Activated T-helper 2 cell treated with anti-CD3 and anti-CD28 coated beads, Interferon-gamma antibody, Interleukin-2, Interleukin-4, amounts not matched to agents 10 μg/mL and 5 μg/mL and 100 μg/mL, durations not matched to agents 14 hours and 24 hours and 36 hours (primary cell): Measurements from ENCODE around the gene DHFR. TPM values are rescaled to one million over a fixed set of nuclear protein-coding genes. Genes with fewer than 3 reads are reported as not detected.
A peak's percentile ranks its signal among the peaks of the same experiment; 100 is the strongest.

ENCODE experiments used
- DNase-seq: peaks from one replicate; pipeline ENCODE4 v3.0.0; 2021; ENCODE audit warnings: low spot score
- H3K27ac Mint-ChIP-seq: one replicate; pipeline ENCODE4 v1.8.0; 2021; ENCODE audit warnings: mixed read lengths
- H3K27me3 Mint-ChIP-seq: one replicate; pipeline ENCODE4 v1.8.0; 2021; ENCODE audit warnings: low read depth, mixed read lengths
- H3K36me3 Mint-ChIP-seq: one replicate; pipeline ENCODE4 v1.8.0; 2021; ENCODE audit warnings: low read depth, mixed read lengths
- H3K4me1 Mint-ChIP-seq: one replicate; pipeline ENCODE4 v1.8.0; 2021; ENCODE audit warnings: low read depth, mixed read lengths
- H3K4me3 Mint-ChIP-seq: one replicate; pipeline ENCODE4 v1.8.0; 2021; ENCODE audit warnings: low read depth, mild to moderate bottlenecking, moderate library complexity, mixed read lengths
- H3K9me3 Mint-ChIP-seq: one replicate; pipeline ENCODE4 v1.8.0; 2021; ENCODE audit warnings: mixed read lengths
- intact Hi-C: fragments of 100-400 bp; cut with micrococcal nuclease; formaldehyde crosslinking; loops from one replicate; pipeline ENCODE4 v1.15.1; 2023
- total RNA-seq: library from RNA; stranded (reverse); gene quantifications from 2 replicates; pipeline ENCODE4 v1.2.3, GENCODE V29; 2022

The DHFR gene
- 55.7 and 56.9 TPM in 2 replicates for total RNA-seq

DNA sequence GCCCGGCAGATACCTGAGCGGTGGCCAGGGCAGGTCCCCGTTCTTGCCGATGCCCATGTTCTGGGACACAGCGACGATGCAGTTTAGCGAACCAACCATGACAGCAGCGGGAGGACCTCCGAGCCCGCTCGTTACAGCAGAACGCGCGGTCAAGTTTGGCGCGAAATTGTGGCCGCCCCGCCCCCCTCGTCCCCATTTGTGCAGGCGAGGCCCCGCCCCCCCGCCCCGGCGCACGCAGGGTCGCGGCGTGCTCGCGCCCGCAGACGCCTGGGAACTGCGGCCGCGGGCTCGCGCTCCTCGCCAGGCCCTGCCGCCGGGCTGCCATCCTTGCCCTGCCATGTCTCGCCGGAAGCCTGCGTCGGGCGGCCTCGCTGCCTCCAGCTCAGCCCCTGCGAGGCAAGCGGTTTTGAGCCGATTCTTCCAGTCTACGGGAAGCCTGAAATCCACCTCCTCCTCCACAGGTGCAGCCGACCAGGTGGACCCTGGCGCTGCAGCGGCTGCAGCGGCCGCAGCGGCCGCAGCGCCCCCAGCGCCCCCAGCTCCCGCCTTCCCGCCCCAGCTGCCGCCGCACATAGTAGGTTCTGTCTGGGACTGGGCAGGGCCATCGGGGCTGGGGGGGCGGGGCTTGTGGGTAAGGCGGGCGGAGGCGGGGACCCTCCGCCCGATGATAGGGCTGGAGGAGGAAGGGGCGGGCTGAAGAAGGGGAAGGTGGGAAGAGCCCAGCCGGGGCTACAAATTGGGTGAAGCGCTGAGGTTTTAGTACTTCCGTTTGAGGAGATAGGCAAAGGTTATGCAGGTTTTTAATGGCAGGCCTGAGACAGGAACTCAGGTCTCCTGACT is at the start of gene DHFR, which contains the start of gene MSH3:
TSS of gene DHFR (minus strand) at position 593 of the 840 bp plus-strand sequence. CDS start at position 99, 494 bp downstream.
TSS of gene MSH3 (plus strand) at position 262 of the 840 bp plus-strand sequence. CDS start at position 338, 76 bp downstream.
- Mint-ChIP-seq H3K4me3 (peak within 1 kb of the TSS; percentile 88), H3K27me3 (no peaks in the 10 kb centered on the region), H3K4me1 (peaks cover 20% of the 10 kb centered on the region), H3K9me3 (no peaks in the 10 kb centered on the region), H3K36me3 (peaks cover 43% of the 10 kb centered on the region), H3K27ac (peak within 1 kb of the TSS; percentile 96)
- peak; percentile 85 for DNase-seq
- intact Hi-C loops, result loop anchor here (1.0 to 10.0 kb wide), 4 partner anchors 172 to 1420 kb away; partner anchors contain the start of genes JMY and ZCCHC9

DNA sequence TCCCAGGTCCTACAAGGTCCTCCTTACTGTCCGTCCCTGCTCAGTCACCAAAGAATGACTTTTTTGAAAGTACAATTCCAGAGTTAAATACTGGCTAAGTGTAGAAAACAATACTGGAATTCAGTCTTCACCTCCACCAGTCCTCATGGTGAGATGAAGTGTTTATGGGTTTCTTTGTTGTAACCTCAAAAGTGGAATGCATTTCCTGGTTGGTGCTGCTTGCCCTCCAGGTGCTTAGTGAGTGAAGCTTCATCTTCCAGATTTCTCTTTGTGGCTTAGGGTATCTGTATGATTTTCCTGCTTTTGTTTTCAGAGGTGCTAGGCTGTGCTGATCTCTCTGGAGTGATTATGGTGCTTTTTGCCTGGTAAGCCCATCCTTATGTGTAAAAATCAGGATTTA is 49.4 kb upstream of the DHFR start:
- no peaks in the 10 kb centered on the region for H3K27me3 Mint-ChIP-seq
- H3K4me3 Mint-ChIP-seq, result no peak overlapping the region
- DNase-seq, result no peak
- intact Hi-C loops, result no loop called here
- H3K9me3 Mint-ChIP-seq, result no peaks in the 10 kb centered on the region
- no peak overlapping the region for H3K27ac Mint-ChIP-seq
- H3K4me1 Mint-ChIP-seq, result peaks cover 14% of the 10 kb centered on the region
- H3K36me3 Mint-ChIP-seq, result peaks cover 28% of the 10 kb centered on the region

DNA sequence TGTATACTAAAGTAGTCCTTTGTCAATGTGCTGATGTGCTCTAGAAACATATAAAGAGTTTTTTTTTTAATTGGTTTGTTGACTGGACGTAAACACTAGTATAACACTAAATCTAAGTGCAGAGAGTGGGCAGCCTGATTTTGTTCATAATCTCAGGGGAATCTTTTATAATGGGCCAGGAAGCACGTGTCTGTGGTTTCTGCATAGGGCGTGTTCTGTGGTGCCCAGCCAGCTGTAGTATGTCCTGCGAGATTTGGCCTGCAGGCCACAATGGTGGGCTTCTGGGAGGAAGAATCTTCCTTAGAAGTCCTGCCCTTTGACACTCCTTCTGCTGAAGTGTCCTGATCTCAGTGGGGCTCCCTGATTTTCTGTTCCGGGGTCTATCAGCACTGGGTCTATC is 49.0 kb upstream of the DHFR start:
- Mint-ChIP-seq H3K9me3 (no peaks in the 10 kb centered on the region), H3K4me1 (peaks cover 14% of the 10 kb centered on the region), H3K27ac (no peak overlapping the region), H3K4me3 (no peak overlapping the region), H3K27me3 (no peaks in the 10 kb centered on the region), H3K36me3 (peaks cover 28% of the 10 kb centered on the region)
- no peak for DNase-seq
- intact Hi-C loops, result no loop called here

DNA sequence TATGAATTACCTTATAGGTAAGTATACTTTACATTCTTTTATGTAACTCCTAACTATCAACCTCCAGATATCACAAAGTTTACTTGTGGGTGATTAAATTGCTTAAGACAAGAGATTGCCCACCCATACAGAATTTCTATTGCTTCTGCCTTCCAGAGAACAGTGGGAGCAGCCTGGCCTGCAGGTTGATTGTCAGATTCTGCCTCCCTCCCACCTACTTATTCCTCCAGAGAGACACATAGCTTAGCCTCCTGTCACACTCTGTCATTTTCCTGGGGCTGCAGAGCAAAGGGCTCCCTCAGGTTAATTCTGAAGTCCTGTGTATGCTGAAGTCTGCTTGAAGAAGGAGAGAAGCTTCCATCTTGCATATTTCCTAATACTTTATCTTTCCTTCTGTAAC is 48.5 kb upstream of the DHFR start:
- Mint-ChIP-seq H3K27me3 (no peaks in the 10 kb centered on the region), H3K27ac (no peak overlapping the region), H3K4me1 (peaks cover 14% of the 10 kb centered on the region), H3K4me3 (no peak overlapping the region), H3K9me3 (no peaks in the 10 kb centered on the region), H3K36me3 (peaks cover 31% of the 10 kb centered on the region)
- intact Hi-C loops, result no loop called here
- no peak for DNase-seq

DNA sequence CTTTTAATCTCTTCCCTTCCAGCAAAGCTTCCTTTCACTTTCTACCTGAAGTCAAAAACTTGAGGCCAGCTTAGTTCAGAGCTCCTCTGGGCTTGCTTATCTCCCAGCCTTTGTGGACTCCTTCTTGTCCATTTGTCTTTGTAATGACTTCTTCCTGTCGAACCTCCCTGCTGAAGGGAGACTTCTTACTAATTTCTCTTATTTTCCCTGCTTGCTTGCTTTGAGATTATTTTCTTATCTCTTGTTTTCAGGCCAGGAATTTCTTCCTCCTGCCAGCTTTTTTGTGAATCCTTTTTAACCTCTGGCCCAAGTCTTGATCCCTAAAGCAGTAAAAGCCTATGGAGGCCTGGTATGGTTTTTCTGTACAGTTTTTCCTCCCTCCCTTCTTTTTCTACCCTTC is 46.8 kb upstream of the DHFR start:
- H3K36me3 Mint-ChIP-seq, result peaks cover 38% of the 10 kb centered on the region
- H3K4me3 Mint-ChIP-seq, result no peak overlapping the region
- no peak for DNase-seq
- H3K27ac Mint-ChIP-seq, result peak overlapping the region; percentile 9
- no peaks in the 10 kb centered on the region for H3K27me3 Mint-ChIP-seq
- H3K4me1 Mint-ChIP-seq, result peaks cover 11% of the 10 kb centered on the region
- no peaks in the 10 kb centered on the region for H3K9me3 Mint-ChIP-seq
- intact Hi-C loops, result no loop called here

DNA sequence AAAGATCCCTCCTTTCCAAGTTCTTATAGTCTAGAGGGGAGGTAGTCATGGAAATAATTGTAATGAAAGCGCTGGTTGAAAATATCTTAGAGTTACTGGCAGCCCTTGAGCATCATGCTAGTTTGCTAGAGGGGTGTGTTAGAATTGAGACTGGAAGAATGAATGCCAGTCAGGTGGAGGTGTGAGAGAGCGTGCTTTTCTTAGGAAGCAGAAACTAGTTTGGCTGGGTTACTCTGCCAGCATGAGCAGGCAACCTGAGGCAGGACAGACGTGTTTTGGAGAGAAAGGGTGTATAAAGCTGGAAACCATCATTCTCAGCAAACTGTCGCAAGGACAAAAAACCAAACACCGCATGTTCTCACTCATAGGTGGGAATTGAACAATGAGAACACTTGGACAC is 43.6 kb upstream of the DHFR start:
- Mint-ChIP-seq H3K27me3 (no peaks in the 10 kb centered on the region), H3K4me1 (peaks cover 15% of the 10 kb centered on the region), H3K9me3 (no peaks in the 10 kb centered on the region), H3K36me3 (peaks cover 37% of the 10 kb centered on the region), H3K27ac (peak overlapping the region; percentile 2), H3K4me3 (no peak overlapping the region)
- intact Hi-C loops, result no loop called here
- DNase-seq, result no peak

DNA sequence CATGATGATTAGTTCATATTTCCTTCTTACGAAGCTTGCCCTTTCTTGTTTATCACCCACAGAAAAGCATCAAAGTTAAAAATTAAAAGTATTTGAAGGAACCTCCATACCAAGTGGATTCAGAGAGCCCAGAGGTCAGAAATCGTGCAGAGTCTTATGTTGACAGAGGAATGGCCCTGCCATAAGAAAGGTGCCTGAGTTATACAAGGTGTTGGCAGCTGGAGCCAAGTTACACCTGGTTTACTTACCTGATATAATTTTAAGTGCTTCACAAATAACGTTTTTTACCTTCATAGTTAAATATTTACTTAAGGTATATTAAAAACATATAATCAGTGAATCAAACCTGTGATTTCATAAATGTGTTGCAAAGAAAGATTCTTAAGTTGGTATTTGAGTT is 42.3 kb upstream of the DHFR start:
- H3K4me1 Mint-ChIP-seq, result peaks cover 15% of the 10 kb centered on the region

DNA sequence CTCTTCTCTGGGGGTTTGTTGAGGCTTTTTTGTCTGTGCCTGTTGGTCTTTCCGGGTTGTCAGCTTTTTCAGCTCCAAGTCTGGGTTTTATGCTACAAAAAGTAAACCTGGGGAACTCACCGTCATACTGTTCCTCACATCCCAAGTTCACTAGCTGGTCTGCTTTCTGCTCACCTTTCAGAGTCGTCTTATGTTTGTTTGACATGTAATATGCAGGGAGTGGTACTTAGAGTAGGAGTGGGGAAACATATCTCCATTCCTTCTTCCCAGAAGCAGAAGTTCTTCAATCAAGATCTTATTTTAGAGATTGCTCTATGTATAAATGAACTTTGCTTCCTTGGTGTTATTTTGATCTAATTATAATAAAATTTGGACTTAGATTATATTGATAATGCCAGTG is 41.7 kb upstream of the DHFR start:
- Mint-ChIP-seq H3K27me3 (no peaks in the 10 kb centered on the region), H3K27ac (no peak overlapping the region), H3K4me3 (no peak overlapping the region), H3K4me1 (peaks cover 12% of the 10 kb centered on the region), H3K9me3 (no peaks in the 10 kb centered on the region), H3K36me3 (peaks cover 28% of the 10 kb centered on the region)
- intact Hi-C loops, result no loop called here
- no peak for DNase-seq

More for the DNA sequence above, 42.3 kb upstream of the DHFR start:
- no peak overlapping the region for H3K27ac Mint-ChIP-seq
- H3K36me3 Mint-ChIP-seq, result peaks cover 33% of the 10 kb centered on the region
- H3K9me3 Mint-ChIP-seq, result no peaks in the 10 kb centered on the region
- DNase-seq, result no peak
- intact Hi-C loops, result no loop called here
- no peak overlapping the region for H3K4me3 Mint-ChIP-seq
- H3K27me3 Mint-ChIP-seq, result no peaks in the 10 kb centered on the region

DNA sequence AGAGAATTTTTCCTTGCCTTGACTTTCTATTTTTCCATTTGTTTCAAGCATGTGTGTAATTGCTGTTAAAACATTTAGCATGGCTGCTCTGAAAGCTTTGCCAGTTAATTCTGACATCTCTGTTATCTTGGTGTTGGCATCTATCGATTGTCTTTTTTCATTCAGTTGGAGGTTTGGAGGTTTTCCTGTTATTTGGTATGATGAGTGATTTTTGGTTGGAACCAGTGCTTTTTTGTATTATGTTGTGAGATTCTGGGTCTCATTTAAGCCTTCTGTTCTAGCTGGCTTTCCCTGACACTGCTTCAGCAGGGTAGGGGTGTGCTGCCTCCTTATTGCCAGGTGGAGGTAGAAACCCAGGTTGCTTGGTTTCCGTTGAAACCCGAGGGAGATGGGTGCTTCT is 40.9 kb upstream of the DHFR start:
- Mint-ChIP-seq H3K4me3 (no peak overlapping the region), H3K9me3 (no peaks in the 10 kb centered on the region), H3K27ac (no peak overlapping the region)

DNA sequence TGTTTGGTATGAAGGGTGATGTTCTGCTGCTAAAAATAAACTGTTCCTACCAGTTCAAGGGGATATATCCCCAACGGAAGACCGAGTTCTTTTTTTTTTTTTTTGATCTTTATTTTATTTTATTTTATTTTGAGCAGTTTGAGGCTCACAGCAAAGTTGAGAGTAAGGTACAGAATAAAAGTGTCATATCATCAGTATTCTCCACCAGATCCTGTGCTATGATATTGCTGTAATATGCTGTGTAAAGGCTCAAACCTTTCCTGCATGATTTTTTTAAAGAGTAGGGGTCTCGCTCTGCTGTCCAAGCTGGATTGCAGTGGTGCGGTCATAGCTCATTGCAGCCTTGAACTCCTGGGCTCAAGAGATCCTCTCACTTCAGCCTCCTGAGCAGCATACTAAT is 34.8 kb upstream of the DHFR start:
- intact Hi-C loops, result loop anchor here (10.0 kb wide), 1 partner anchor 275 kb away; the partner anchor contains the start of gene RASGRF2
- Mint-ChIP-seq H3K4me3 (no peak overlapping the region), H3K36me3 (peaks cover 23% of the 10 kb centered on the region), H3K9me3 (no peaks in the 10 kb centered on the region), H3K27ac (no peak overlapping the region), H3K27me3 (no peaks in the 10 kb centered on the region), H3K4me1 (peaks cover 24% of the 10 kb centered on the region)
- DNase-seq, result no peak

More for the DNA sequence above, 40.9 kb upstream of the DHFR start:
- H3K27me3 Mint-ChIP-seq, result no peaks in the 10 kb centered on the region
- no peak for DNase-seq
- intact Hi-C loops, result no loop called here
- peaks cover 11% of the 10 kb centered on the region for H3K4me1 Mint-ChIP-seq
- peaks cover 26% of the 10 kb centered on the region for H3K36me3 Mint-ChIP-seq

DNA sequence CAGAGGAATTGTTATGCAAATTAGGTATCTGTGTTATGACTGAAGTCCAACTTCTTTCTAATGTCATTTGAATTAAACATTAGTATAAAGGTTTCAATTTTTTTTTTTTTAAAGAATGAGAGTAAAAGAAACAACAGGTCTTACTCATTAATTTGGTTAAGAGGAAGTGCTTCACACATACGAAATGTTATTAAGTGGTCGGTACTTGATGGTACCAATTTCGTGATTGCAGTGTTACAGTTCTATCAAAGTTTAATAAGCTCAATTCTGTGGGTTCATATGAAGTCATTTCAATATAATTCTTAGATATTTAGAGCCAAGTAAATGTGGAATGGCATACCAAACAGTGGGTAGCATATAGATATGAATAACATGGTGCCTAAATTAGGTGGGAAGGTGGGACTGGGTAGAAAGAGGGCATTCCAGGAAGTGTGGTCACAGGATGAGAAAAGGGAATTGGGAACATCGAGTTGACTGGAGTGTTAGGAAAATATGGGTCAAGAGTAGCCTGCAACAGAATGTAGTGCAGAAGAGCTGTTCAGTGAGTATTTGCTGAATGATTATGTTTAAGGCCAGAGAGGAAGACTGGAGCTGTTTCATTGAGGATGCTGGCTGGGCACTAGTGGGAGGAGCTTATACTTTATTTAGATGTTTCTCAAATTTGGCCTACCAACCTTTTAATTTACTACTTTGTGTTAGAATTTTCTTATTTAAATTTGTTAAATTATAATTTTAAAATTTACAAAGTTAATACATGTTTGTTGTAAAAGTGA is 34.1 kb upstream of the DHFR start:
- Mint-ChIP-seq H3K9me3 (no peaks in the 10 kb centered on the region), H3K36me3 (peaks cover 31% of the 10 kb centered on the region), H3K4me1 (peaks cover 27% of the 10 kb centered on the region), H3K27me3 (no peaks in the 10 kb centered on the region), H3K4me3 (no peak overlapping the region), H3K27ac (no peak overlapping the region)
- no peak for DNase-seq
- intact Hi-C loops, result loop anchor here (10.0 kb wide), 1 partner anchor 276 kb away; the partner anchor contains the start of gene RASGRF2

DNA sequence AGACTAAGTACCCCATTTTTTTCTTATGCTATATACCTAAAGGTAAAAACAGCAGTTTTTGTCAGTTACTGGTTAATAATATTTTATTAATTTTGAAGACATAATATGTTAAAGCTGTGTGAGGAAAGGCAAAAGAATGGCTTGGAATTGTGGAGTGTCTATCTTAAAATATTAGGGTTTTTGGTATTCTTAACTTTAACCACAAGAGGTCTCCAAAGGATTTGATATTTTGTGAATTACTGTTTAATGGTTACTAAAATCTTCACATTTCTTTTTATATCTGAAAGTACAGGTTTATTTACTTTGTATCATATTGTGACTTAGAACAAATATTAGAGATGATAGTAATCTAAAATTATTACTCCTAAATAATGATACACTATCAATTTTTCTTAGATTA is 32.0 kb upstream of the DHFR start:
- H3K4me1 Mint-ChIP-seq, result peaks cover 27% of the 10 kb centered on the region
- H3K27me3 Mint-ChIP-seq, result no peaks in the 10 kb centered on the region
- H3K9me3 Mint-ChIP-seq, result no peaks in the 10 kb centered on the region
- no peak for DNase-seq
- intact Hi-C loops, result loop anchor here (1.0 to 10.0 kb wide), 4 partner anchors 278 to 509 kb away; partner anchors contain the start of gene RASGRF2
- peaks cover 48% of the 10 kb centered on the region for H3K36me3 Mint-ChIP-seq
- H3K27ac Mint-ChIP-seq, result no peak overlapping the region
- no peak overlapping the region for H3K4me3 Mint-ChIP-seq

DNA sequence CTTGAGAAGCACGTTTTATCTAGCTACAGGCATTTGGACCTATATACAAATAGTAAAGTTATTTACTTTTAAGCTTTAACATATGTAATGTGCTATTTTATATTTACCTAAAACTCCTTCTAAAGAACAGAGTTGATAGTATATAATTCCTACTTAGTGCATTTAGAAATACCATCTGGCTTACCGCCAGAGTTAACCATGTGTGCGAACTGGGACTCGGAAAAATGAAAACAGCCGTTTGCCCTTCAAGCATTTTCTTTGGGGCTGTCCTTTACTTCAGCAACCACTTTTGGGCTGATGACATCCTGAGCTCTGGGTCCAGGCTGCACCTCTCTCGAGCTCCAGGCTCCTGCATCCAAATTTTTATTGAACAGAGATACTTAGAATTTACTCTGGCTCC is 21.9 kb upstream of the DHFR start:
- Mint-ChIP-seq H3K36me3 (peaks cover 64% of the 10 kb centered on the region), H3K4me3 (no peak overlapping the region), H3K27me3 (no peaks in the 10 kb centered on the region), H3K4me1 (peaks cover 1% of the 10 kb centered on the region), H3K27ac (no peak overlapping the region), H3K9me3 (no peaks in the 10 kb centered on the region)
- DNase-seq, result no peak
- intact Hi-C loops, result no loop called here
